NCI-H2196 treated with DMSO at 0.1 percent for 48 hours (cell line): Measurements from ENCODE around the gene HS3ST1.
A peak's percentile ranks its signal among the peaks of the same experiment; 100 is the strongest.

Experiments used
- DNase-seq: peaks from one replicate; lab custom pipeline; 2025; ENCODE audit not compliant: unreplicated experiment; lab: John Stamatoyannopoulos, UW

Gene HS3ST1

DNA sequence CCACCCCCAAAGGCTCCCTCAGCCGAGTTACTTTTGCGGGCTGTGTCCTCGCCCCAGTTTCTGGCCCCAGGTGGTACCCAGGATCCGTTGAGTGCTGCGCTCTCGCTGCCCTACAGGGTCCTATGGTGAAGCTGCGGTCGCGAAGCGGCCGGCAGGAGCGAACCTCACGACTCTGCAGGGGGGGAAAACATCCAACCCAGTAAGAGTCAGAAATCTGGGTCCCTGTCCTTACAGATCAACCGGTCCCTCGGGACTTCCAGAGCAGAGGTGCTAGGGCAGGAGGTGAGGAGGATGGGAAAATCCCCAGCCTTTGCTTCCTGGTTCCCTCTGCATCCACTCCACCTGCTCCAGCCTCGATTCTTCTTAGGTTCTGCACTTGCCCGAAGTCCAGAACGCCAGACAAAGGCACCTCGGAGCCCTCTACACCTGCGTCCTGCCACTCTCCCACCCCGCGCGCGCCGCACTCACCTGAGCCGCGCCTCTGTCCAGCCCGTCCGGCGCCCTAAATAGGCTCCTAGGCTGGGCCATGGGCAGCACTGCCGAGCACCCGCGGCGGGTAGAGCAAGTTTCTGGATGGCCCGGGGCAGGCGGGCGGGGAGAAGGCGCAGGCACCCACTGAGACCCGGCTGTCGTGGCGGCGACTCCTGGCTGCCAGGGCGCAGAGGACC, at the start of gene HS3ST1:
TSS of gene HS3ST1 (minus strand) at position 664 of the 668 bp plus-strand sequence. CDS start 28,889 bp downstream, outside the sequence.
- DNase-seq, result no peak

DNA sequence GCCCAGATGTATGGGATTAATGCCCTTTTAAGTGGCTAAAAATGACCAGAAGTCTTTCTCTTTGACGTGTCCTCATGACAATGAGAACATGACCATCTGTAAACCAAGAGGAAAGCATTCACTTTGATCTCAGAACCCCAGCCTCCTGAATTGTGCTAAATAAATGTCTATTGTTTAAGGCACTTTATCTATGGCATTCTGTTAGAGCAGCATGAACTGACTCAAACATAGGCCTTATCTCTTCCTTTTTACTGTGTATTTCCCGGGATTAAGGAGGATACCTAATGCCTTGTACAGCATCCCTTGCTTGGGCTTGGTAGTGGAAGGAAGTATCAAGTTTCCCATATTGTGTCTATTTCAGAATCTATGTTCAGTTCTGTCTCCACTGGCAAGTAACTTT, 47.2 kb upstream of the HS3ST1 start:
- DNase-seq, result no peak

DNA sequence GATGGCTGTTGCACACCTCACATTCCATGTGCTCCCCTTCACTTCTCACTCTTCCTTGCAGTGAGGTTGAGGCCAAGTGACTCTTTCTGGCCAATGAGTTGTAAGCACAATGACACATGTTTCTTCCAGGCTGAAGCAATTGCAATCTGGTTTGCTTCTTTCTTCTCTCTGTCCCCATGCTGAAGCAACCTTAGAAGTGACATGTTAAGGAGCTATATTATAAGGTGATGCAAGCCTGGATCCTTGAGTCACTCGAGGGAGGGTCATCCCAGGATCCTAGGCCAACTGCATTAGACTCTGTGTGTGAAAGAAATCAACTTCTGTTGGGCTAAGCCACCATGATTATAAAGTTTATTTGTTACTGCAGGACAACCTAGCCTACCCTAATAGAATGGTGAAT, 45.5 kb upstream of the HS3ST1 start:
- DNase-seq, result no peak

DNA sequence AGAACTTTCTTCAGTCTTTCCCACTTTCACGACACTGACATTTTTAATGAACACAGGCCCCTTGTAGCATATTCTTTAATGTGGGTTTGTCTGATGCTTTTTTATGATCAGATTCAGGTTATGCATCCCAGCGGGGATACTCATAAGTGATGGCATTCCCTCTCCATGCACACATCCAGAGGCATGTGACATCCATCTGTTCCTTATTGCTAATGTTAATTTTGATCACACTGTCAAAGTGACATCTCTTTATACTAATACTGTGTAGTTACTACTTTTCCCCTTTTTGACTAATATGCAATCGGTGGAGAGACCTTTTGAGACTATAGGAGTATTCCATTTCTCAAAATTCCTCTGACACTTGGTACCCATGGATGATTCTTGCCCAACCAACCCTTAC, 43.8 kb upstream of the HS3ST1 start:
- no peak for DNase-seq

DNA sequence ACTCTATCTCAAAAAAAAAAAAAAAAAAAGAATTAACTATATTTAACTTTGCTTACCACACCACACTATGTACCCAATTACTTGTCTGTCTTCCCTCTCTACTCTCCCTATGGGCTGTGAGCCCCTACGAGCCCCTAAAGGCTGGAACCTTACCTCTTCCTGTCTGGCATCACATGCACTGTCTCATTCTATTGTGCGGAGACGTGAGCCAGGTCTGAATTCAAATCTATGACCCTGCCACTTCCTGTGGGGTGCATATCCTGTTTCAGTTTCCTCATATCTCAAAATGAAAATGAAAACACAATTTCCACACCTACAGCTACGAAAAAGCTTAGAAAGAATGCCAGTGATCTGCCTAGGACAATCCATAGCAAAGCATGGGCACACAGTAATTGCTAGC, 42.9 kb upstream of the HS3ST1 start:
- no peak for DNase-seq

DNA sequence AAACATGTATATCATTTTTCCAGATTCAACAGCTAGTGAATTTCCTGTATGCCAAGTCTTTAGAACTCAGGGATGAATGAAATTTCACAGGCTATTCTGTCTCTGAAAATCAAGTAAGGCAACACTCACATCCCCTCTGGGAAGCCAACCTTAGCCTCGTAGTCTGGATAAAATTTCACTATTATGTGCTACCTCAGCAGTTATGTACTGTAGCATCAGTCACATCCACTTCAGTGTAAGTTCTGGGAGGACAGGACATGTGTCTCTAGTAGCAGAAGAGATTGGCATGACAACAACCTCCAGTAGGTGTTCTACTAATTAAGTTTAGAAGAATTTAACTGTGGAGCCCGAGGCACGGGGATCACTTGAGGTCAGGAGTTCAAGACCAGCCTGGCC, 42.4 kb upstream of the HS3ST1 start:
- no peak for DNase-seq

DNA sequence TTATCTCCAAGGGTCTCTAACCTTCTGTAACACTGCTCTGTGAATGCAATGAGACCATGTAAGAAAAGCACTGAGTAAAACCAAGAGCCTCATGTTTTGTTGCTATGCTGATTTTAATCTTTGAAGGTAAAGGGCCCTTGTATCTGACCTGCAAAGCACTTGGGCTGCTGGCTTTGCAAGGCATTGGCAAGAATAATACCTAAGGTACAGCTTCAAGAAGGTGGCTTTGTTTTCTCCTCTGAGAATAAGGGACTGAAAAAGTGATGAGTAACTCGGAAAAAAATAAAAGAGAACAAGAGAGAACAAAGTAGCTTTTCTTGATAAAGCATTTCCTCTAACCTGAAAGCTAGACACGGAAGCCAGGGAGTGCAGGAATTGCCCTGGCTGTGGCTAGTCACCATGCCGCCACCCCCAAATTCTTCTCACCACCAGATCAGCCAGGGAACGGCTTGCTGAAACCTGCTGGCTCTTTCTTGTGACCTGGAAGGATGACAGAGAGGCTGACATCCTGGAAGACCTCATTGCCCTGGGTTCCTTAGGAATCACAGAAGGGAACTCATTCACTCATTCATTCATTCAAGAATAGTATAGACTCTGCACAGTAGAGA, 41.8 kb upstream of the HS3ST1 start:
- DNase-seq, result no peak

DNA sequence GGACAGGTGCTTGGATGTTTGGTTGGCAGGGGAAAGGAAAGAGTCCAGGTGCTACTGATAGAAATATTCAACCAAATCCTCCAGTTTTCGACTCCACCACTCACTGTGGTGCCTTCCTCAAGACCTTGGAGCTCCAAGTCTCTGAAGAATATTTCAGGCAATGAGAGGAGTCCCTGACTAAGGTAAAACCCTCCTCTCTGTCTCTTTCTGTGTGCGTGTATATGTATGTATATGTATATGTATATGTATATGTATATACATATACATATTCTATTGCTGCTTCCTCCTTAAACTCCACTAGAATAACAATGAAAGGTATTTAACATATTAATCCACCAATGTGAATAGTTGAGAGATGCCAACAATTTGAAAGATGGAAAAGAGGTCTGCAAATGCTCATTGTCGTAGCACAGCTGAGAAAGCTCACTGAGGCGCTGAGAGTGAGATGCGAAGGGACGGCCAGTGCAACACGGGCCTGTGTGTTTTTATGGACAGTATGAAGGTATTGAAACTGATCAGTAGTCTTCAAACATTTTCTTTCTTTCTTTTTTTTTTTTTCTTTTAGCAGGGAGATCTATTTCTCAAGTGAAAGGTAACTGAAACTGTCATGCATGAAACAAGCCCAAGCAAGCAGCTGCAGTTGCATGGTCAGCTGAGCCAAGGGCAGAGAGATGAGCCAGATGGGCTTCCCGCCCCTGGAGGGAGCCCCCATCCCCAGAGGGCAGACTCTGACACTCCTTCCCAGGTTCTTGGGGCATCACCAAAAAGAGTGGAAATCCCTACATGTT, 41.1 kb upstream of the HS3ST1 start:
- no peak for DNase-seq

DNA sequence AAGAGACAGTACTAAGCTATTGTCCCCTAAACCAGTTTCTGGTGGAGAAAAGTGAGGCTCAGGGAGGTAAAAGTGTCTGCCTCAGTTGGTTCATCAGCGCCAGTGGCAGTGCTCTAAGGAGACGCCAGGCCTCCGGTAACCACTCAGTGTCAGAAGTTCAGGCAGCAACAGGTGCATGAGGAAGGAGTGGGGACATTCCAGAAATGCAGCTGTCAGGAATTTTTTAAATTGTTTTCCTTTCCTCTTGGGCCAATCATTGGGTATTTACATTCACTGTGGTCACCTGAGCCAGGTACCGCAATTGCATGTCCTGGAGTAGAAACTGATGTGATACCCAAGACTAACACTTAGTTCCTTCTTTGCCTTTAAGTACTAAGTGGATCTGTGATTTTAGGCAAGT, 40.2 kb upstream of the HS3ST1 start:
- no peak for DNase-seq

DNA sequence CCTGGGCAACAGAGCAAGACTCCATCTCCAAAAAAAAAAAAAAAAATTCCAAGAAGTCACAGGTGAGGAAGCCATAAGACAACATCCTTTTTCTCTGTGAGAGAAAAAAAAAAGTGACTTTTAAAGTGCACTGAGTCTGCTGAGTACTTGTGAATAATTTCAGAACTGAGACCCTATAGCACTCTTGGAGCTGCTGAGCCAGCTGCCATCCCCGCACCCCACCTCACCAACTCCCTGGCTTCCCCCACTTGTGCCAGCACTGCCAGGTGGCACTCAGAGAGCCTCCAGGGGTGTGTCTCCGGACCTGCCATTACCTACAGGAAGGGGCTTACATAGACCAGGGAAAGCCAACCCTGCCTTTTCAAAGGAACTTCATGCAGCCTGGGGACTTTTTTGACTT, 39.2 kb upstream of the HS3ST1 start:
- DNase-seq, result no peak

DNA sequence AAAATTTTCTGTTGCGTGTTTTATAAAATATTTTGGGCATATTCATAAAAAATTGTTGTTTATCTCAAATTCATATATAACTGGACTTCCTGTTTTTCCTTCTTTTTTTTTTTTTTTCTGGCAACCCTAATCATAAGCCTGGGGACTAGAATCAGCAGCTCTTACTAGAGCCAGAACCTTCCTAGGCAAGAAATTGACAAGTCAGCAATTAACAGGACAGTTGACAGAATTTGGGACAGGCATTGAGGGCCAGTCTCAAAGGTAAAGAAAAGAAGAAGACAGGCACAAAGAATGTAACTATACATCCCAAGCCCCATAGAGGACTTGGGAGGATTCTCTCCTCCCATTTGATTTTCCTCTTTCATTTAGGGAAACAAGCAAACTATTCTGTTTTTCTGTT, 35.0 kb upstream of the HS3ST1 start:
- DNase-seq, result no peak

DNA sequence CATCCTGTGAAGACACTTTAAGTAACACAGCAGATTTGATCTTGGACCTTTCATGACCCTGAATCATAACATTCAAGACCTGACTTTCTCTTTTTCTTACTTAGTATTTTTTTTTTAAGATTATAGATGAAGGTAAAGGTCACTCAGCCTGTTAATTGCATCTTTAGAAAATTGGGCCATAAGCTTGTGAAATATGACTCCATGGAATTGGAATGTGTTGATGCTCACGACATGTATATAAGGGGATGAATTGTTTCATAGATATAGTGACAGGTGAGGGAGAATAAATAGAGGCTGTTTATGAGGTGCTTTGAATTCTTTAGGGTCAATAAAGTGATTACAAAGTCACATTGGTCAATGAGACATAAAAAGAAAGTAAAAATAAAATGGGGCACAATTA, 27.7 kb upstream of the HS3ST1 start:
- DNase-seq, result no peak

DNA sequence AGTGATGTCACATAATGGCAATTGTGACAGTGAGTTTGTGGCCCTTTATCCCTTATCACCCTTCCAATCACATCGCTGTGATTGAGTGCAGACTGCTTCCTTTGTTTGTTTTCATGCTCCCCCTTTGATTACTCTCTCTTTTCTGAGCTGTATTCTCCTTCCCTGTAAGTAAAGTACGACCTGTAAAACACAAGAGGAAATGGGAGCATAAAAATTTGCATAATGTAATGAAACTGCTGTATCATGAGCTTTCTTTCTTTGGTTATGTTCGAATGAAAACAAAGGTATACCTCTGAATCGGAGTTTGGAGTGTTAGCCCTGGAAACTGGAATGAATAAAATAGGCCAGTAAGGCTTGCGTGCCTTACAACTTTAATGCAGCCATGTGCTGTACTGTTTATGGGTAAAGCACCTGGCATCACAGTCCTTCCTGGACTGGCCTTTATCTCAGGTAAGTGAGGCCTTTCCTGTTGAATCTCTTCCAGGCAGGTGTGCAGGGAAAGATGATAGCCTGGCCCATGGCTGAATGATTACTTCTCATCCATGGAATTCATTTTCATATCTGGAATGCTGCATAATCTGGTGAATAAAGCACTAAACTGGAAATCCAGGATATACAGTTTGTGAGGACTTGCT, 26.6 kb upstream of the HS3ST1 start:
- peak; percentile 70 for DNase-seq

DNA sequence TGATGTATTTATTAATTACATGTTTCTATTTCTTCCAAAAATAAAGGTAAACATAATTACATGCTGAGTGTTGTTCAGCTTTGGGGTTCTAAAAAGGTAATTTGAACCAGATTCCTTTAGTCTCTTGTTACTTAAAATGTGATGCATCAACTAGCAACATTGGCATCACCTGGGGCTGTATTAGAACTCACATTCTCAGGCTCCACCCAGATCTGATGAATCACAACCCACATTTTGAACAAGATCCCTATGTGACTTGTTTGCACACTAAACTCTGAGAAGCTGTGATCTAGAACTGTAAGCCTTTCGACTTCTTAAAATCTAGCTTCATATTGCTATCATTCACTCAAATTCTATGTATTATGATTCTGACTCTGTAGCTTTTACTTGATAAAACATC, 23.0 kb upstream of the HS3ST1 start:
- DNase-seq, result no peak

DNA sequence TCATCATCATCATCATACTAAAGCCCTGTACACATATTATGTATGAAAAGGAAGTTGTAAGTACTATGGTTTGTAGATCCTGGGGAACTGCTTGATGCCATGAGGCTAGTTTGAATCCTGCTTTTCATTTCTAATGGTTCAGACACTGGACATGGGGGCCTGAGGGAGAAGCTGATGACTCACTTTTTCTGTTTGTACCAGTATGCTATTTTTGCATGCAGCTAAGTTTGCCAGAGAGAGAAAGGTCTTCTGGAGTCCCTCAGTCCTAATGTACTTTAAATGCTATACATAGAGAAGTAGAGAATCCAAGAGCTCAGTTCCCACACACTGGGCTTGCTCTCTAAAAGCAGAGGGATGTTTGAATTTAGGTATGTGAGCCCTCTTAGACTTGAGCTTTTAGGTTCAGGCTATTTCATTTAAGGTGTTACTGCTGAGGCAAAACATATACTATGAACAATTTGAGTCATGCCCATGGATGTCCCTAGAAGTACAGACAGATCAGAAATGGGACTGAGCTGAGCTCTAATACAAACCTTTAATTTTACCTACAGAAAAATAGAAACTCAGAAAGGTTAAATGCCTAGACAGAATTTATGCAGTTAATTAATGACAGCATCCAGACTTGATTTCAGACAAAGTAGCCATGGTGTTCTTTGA, 17.6 kb upstream of the HS3ST1 start:
- DNase-seq, result no peak

DNA sequence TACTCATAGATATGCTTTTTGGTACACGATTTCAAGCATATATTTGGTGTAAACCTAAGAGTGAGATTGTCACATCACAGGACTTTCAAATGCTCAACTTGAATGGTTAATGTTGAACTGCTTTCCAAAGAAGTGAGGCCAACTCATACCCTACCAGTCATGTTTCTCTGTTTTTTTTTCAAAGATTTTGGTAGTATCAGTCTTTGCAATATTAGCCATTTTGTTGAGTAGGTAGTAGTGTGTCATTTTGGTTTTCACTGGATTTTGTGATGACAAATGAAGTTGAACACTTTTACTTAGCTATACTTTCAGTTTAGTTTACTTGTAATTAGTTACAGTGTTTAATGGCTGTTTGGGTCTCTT, 12.5 kb upstream of the HS3ST1 start:
- DNase-seq, result no peak

DNA sequence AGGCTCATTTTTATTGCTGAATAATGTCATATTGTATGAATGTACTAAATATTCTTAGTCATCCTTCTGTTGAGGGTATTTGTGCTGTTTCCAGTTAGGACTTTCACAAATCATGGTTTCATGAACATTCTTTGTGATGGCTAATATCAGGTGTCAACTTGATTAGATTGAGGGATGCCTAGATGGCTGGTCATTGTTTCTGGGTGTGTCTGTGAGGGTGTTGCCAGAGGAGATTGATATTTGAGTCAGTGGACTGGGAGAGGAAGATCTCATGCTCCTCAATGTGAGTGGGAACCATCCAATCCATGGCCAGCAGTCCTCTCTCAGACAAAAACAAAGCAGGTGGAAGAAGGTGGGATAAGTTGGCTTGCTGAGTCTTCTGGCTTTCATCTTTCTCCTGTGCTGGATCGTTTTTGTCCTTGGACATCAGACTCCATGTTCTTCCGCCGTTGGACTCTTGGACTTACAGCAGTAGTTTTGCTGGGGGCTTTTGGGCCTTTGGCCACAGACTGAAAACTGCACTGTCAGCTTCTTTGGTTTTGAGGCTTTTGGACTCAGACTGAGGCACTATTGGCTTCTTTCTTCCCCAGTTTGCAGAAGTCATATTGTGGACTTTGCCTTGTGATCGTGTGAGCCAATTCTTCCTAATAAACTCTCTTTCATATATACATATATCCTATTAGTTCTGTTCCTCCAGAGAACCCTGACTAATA, 11.9 kb upstream of the HS3ST1 start:
- DNase-seq, result no peak

DNA sequence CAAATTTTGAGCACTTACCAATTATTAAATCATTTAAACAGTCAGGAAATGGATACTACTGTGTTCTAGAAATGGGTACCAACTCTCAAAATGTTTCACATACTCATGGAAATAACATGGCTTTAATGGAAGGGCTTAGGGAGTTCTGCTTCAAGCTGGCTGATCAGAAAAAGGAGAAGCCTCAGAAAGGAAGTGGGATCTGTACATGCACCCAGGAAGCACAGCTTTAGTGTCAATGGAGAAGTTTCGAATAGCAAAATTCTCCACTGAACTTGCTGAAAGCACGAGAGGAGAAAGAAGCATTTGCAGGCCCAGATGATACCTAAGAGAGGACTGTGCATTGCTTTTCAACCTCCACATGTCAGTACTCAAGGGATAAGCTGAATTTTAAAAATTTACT, 11.1 kb upstream of the HS3ST1 start:
- DNase-seq, result no peak

DNA sequence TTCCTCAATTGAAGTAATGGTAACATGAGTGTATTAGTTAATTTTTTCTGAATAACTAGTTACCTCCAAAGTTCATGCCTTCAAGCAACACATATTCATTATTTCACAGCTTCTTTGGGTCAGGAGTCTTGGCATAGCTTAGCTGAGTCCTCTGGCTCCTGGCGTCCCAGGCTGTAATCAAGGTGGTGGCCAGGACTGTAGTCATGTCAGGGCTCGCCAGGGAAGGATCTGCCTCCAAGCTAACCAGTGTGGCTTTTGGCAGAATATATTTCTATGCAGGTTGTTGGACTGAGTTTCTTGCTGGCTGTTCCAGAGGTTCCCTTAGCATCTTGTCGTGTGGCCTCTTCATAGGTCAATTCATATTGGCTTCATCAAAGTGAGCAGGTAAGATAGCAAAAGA, 10.0 kb upstream of the HS3ST1 start:
- DNase-seq, result no peak

DNA sequence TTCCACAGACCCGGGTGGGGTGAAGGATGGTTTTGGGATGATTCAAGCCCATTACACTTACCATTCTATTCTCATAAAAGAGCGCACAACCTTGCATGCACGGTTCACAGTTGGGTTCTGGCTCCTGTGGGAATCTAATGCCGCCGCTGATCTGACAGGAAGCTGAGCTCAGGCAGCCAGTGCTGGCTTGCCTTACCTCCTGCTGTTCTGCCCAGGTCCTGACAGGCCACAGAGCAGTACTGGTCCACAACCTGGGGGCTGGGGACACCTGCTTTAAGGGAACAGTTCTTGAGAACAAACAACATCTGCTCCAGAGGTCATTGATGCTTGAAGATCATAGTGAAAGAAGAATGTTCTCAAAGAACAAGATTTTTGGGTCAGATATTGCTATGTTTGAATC, 8.0 kb upstream of the HS3ST1 start:
- no peak for DNase-seq

DNA sequence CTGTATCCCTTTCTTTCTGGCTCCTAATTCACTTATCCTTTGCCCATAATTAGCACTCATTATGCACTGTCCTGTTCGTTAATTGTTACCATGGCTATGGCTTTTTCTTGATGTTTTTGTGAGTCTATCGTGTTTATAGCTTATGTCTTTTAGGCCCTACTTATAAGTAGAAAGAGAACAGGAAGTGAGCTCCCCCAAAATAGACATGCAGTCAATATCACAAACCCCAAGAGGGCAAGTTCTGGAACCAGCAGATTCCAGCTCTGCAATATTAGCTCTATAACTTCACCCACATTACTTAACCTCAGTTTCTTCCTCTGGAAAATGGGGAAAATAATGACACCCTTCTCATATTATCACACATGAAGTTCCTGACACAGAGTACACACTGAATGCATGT, 7.4 kb upstream of the HS3ST1 start:
- DNase-seq, result no peak
